Right ventricle myocardium inferior (tissue), 1 donor: ENCODE measurements around the gene PUS1. TPM values are rescaled to one million over a fixed set of nuclear protein-coding genes. Genes with fewer than 3 reads are reported as not detected.
A peak's percentile ranks its signal among the peaks of the same experiment; 100 is the strongest.
"Not testable (repeated sequence)": the region's sequence is repeated elsewhere in the genome, so short reads cannot be mapped to it uniquely, and the experiment has no call there.

Experiments used
- ATAC-seq: fragments of 200-7000 bp; cut with Tn5 transposase; one replicate; pipeline ENCODE4 v1.9.1; 2020; ENCODE audit warnings: mild to moderate bottlenecking, moderate library complexity
- DNase-seq: peaks from one replicate; pipeline ENCODE4 v3.0.0; 2021; ENCODE audit errors: missing footprints
- intact Hi-C: fragments of 100-400 bp; cut with DNase I; formaldehyde crosslinking; loops from one replicate; pipeline ENCODE4 v1.11.0; 2022
- total RNA-seq: library from RNA; stranded (reverse); fragmentation: NEBNext Ultra II Directional; extraction: Animal tissue kit (Norgen Biotek cat#: 25700); gene quantifications from one replicate; pipeline ENCODE4 v1.2.1, GENCODE V29; 2021
- donor health status: DM: no; HTN: yes; CAD: no; lungs with severe emphysema.

The PUS1 gene
- total RNA-seq, 1 donor from 2014 or later = 9.4 TPM

- intact Hi-C loops = loop anchor here (2.0 kb wide), 1 partner anchor 19 kb away; the partner anchor contains the start of gene PUS1
- DNase-seq (no peak), ATAC-seq (no peak)
Observed at GRCh38 chr12:131947482-131948027, 18.5 kb downstream of the PUS1 start.

GRCh38 chr12:131948166-131948712 lies 19.2 kb downstream of the PUS1 start:
- no peak for ATAC-seq
- intact Hi-C loops = loop anchor here (2.0 kb wide), 1 partner anchor 19 kb away; the partner anchor contains the start of gene PUS1
- no peak for DNase-seq

GRCh38 chr12:131948713-131949430 lies 19.8 kb downstream of the PUS1 start:
- intact Hi-C loops = loop anchor here (2.0 kb wide), 1 partner anchor 20 kb away; the partner anchor contains the start of gene PUS1
- not testable (repeated sequence) for DNase-seq, ATAC-seq

- DNase-seq = peak; percentile 98
- intact Hi-C loops = loop anchor here (2.0 to 10.0 kb wide), 2 partner anchors 21 to 115 kb away; partner anchors contain the start of gene PUS1
- peak; percentile 99 for ATAC-seq
Observed at GRCh38 chr12:131949431-131950181, 20.5 kb downstream of the PUS1 start, which contains the start of gene EP400. Gene EP400, plus strand, starts transcription at chr12:131949942. Its CDS starts 10,678 bp downstream, at chr12:131960620.

DNA sequence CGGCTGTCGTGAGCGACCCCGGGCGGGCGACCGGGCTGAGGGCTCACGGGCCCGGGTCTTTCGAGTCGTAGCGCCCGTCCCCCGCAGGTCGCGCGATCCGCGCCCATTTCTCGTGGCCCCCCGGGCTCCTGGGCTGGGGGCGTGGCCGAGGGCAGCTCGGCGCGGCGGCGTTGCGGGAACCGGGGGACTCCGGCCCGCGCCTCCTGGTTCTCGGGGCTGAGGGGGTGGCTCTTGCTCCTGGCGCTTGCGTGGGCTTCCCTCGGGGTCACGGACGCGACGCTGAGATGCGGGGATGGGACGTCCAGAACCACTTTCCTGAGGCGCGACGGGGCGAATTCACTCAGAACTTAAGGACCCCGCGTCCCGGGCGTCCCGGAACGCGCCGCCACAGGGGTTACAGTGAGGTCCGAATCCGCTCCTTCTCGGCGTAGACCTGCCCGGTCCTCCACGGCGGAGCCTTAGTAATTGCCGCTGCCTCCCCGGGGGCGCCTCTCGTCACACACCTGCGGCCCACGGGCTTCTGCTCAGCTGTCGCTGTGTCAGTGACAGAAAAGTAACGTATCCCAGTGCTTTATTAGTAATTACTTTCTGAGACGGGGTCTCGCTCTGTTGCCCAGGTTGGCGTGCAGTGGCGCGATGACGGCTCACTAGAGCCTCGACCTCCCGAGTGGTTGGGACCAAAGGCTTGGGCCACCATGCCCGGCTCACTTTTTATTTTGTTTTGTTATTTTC lies 21.3 kb downstream of the PUS1 start:
- intact Hi-C loops = loop anchor here (10.0 kb wide), 1 partner anchor 116 kb away; no protein-coding TSS in a partner anchor
- DNase-seq (no peak), ATAC-seq (no peak)

DNA sequence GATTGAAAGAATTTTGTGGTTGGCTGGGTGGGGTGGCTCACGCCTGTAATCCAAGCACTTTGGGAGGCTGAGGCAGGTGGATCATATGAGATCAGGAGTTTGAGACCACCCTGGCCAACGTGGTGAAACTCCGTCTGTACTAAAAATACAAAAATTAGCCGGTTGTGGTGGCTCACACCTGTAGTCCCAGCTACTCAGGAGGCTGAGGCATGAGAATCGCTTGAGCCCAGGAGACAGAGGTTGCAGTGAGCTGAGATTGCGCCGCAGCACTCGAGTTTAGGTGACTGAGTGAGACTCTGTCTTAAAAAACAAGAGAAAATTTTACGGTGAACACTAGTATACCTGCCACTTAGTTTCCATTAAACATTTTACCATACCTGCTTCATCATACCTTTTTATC lies 24.7 kb downstream of the PUS1 start:
- intact Hi-C loops = loop anchor here (10.0 kb wide), 1 partner anchor 119 kb away; no protein-coding TSS in a partner anchor
- not testable (repeated sequence) for ATAC-seq

GRCh38 chr12:131954460-131954859 lies 25.4 kb downstream of the PUS1 start:
- not testable (repeated sequence) for ATAC-seq

More for the DNA sequence above, 24.7 kb downstream of the PUS1 start:
- DNase-seq = not testable (repeated sequence)

GRCh38 chr12:131959116-131959515 lies 30.0 kb downstream of the PUS1 start:
- intact Hi-C loops = loop anchor here (10.0 kb wide), 1 partner anchor 124 kb away; no protein-coding TSS in a partner anchor
- no peak for DNase-seq
- ATAC-seq = no peak

More at GRCh38 chr12:131954460-131954859, 25.4 kb downstream of the PUS1 start:
- DNase-seq = not testable (repeated sequence)
- intact Hi-C loops = loop anchor here (10.0 kb wide), 1 partner anchor 120 kb away; no protein-coding TSS in a partner anchor

DNA sequence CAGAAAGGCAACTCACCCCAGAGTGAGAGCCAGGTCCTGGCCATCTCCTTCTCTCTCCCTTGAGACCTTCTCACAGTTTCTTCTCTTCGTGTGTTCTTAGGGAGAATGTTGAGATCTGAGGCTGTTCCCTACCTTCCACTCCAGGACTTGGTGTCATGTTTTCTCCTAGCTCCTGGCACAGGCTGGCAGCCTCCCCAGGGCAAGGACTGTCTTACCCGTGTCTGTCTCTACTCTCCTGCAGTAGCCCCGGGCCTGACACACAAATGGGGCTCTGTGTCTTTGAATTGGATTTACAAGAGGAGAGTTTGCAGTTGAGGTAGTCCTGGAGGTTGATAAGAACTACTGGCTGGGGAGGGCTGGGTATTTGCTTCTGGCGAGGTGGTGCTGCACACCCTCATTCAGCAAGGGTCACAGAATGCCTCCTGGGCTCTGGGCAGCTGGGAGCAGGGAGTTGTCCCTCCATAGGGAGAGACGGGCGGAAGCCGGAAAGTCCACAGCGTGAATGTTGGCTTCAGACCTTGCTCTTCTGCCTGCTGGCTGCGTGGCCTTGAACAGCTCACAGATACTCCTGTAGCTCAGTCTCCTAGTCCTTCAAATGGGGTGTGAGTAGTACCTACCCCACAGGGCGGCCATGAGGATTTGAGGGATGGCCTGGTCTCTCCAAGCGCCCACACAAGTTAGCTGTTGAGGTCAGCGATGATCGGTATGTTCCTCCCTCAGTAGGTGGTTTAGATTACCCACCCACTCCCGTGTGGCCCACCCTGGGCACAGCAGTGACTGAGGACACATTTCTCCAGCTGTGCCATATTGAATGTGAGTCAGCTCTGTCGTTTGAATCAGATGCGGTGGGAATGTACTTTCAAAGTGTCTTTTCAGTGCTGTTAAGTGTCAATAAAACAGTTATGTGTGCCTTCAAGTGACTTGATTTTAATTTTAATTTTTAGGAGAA lies 30.8 kb downstream of the PUS1 start:
- intact Hi-C loops = loop anchor here (10.0 kb wide), 1 partner anchor 125 kb away; no protein-coding TSS in a partner anchor
- DNase-seq (no peak), ATAC-seq (no peak)

GRCh38 chr12:131960590-131961325 lies 31.7 kb downstream of the PUS1 start:
- intact Hi-C loops, ATAC-seq: not testable (repeated sequence)

DNA sequence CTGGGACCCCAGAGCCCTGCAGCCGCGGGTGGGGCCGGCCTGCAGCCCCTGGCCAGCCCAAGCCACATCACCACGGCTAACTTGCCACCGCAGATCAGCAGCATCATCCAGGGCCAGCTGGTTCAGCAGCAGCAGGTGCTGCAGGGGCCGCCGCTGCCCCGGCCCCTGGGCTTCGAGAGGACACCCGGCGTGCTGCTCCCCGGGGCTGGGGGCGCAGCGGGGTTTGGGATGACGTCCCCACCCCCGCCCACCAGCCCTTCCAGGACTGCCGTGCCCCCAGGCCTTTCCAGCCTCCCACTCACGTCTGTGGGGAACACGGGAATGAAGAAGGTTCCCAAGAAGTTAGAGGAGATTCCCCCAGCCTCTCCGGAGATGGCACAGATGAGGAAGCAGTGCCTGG lies 32.3 kb downstream of the PUS1 start:
- DNase-seq, intact Hi-C loops, ATAC-seq: not testable (repeated sequence)

More at GRCh38 chr12:131960590-131961325, 31.7 kb downstream of the PUS1 start:
- not testable (repeated sequence) for DNase-seq

- peak; percentile 69 for ATAC-seq
- intact Hi-C loops = no loop called here
Observed at GRCh38 chr12:131962069-131962468, 33.0 kb downstream of the PUS1 start.

GRCh38 chr12:131963381-131963780 lies 34.3 kb downstream of the PUS1 start:
- DNase-seq (no peak), ATAC-seq (no peak)
- intact Hi-C loops = no loop called here

More at GRCh38 chr12:131962069-131962468, 33.0 kb downstream of the PUS1 start:
- DNase-seq = no peak

- no peak for DNase-seq
- no peak for ATAC-seq
- intact Hi-C loops = no loop called here
Observed at GRCh38 chr12:131965073-131965472, 36.0 kb downstream of the PUS1 start.

- no peak for DNase-seq
- no peak for ATAC-seq
- intact Hi-C loops = no loop called here
Observed at GRCh38 chr12:131971226-131971625, 42.1 kb downstream of the PUS1 start.

DNA sequence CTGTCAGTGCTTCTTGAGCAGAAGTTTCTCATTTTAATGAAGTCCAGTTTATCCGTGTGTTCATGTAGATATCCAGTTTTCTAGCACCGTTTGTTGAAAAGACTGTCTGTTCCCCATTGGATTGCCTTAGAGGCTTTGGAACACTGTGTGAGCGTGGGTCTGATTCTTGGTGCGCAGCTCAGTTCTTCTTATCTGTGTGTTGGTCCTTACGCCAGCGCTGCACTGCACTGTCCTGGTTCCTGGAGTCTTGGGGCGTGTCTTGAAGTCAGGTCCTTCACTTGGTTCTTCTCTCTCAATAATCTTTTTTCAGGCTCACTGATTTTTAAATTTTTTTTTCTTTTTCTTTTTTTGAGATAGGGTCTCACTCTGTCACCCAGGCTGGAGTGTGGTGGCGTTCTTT lies 46.2 kb downstream of the PUS1 start:
- no peak for DNase-seq
- no peak for ATAC-seq

More for the DNA sequence above, 46.2 kb downstream of the PUS1 start:
- intact Hi-C loops = no loop called here
